Raji (cell line): Measurements from ENCODE around the gene TUBB4B.

Source experiments
- POLR2A ChIP-seq: IDR thresholded peaks from 2 replicates; pipeline ENCODE4 v1.6.1; 2011; ENCODE audit warnings: low read depth, low read length, control low read depth; ENCODE audit not compliant: insufficient read depth

TUBB4B gene

DNA sequence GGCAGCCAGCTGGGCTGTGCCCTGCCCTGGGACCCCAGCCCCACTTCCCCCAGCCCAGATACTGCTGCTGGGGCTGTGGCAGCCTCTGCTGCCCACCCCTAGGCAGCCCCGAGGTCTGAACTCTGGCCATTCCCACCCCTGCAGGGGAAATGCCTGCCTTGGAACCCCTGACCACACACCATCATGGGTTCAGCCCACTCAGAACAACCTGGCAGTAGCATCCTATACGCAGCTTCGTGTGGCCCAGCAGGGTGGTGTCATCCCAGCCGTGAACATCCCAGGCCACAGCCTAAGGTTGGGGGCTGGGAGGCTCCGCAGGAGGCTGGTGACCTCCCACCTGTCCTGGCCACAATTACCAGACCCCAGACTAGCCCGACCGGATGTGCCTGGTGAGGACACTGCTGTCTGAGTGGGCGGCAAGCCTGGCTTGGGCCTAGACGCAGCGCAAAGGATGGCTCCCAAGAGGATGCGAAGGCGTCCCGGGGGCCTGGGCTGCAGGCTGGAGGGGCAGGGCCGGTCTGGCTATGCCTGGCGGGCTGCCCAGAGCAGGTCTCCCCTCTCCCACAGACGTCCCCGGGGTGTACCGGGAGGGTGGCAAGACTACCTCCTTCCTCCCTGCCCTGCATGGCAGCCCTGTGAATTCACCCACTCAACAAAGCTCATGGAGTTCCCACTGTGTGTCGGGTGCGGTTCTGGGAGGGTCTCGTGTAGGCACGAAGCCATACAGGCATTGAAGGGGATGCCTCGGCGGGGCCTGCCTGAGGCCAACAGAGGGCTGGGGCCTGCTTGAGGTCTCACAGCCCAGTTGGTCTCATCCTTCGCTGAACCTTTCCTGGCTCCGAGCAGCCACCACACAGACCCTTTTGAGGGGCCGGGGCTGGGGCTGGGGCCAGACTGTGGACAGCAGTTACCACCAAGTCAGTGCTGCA lies 11.9 kb upstream of the TUBB4B start:
- TF ChIP-seq POLR2A = no peak

DNA sequence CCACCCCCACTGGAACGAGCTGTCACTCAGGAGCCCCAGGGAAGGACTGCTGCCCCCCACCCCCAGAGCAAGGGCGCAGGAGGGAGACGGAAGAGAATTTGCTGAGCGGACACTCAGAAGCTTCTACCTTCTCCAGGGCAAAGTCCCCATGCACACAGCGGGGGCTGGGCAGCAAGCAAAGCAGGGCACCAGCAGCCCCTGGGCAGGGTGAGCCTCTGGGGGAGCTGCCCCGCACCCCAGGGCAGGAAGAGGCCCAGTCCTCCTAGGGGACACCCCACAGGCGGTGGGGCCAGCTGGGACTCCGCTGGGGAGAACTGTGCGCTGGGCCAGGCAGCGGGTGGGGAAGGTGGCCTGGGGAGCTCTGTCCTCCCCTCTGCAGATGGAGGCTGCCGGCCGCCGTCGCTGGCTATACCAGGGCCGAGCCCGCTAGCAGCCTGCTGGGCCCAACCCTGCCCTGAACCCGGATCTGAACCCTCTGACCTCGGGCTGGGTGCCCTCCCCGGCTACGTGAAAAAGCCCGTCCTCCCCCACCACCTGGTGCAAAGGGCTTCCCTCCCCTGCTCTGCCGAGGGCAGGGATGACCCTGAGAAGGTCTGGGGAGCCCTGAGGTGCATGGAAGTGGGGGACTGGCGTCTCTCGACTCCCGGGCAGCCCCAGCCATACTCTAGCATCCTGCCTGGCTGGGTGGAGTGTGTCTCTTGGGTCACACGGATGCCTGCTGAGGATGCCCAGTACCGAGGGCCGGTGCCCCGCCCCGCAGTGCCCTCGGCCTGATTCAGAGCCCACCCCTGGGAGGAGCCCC lies 11.0 kb upstream of the TUBB4B start:
- TF ChIP-seq POLR2A = no peak

DNA sequence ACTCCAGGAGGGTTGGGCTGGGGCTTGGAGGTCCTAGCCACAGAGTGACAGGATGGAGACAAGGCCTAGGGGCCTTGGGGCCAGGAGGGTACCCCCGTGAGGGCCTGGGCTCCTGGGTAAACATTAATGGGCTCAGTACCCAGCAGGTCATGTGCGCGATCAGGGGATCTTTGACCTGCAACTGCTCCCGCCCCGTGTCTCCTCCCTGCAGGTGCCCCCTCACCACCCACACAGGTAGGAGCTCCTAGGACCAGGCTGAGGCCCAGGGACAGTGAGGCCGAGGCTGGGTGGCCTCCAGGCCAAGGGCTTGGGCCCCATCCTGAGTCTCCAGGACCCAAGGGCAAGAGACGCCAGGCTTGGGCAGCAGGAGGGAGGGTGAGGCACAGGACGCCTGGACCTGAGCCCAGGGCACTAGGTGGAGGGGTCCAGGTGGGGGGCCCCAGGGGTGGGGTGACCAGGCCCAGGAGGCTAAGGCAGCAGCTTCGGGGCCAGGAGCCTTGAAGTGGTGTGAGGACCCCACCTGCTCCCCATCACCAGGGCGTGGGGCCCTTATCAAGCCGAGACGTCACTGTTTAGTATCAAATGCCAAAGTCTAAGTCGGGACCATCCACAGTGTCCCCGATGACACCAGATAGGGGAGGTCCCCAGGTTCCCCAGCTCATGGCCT lies 10.2 kb upstream of the TUBB4B start, which contains the start of gene SLC34A3:
Gene SLC34A3, plus strand, starts transcription at position 197 of the 667 bp plus-strand sequence. CDS start 802 bp downstream, outside the sequence.
- 0 out of 2 replicates have a peak, but pooled peaks have one; percentile 16 for TF ChIP-seq POLR2A

DNA sequence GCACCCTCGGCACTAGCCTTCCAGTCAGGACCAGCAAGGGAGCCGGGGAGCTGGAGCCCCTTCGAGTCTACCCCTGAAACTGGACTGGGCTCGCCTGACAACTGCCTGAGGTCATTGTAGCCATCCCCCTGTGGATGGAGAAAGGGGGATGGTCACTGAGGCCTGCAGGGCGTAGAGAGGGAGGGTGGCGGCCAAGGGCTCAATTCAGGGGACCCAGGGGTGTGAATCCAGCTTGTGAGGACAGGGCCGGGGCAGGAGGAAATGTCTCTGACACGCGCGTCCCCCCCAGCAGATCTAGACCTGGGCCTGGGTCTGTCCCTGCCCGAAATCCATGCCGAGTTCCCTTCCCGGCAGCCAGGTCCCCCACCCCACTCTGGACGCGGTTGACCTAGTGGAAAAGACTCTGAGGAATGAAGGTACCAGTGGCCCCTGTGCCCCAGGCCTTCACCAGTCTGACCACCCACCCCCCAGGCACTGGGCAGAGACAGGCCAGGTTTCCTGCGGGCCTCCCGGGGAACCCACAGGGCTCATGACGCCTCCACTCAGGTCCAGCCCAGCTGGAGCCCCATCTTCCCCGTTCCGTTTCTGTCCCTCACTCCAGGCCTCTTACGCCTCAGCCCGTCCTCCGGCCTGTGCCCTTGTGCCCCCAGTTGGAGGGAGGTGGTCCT lies 9.6 kb upstream of the TUBB4B start:
- TF ChIP-seq POLR2A = no peak

DNA sequence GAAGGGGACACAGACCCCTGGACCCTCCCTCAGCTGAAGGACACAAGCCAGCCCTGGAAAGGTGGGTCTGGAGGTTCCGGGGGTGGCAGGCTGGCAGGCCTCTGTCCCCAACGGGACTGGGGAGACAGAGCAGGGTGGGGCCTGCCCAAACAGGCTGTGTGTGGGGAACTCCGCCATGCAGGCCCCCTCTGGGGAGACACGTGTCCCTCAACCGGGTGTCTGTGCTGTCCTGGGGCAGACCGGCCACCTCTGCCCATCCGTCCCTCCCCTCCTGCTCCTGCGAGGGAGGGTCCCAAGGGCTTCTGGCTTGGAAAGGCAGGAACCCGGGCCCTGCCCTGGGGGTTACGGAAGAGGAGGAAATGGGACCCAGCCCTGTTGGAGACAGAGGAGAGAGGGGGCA lies 9.0 kb upstream of the TUBB4B start:
- no peak for TF ChIP-seq POLR2A

DNA sequence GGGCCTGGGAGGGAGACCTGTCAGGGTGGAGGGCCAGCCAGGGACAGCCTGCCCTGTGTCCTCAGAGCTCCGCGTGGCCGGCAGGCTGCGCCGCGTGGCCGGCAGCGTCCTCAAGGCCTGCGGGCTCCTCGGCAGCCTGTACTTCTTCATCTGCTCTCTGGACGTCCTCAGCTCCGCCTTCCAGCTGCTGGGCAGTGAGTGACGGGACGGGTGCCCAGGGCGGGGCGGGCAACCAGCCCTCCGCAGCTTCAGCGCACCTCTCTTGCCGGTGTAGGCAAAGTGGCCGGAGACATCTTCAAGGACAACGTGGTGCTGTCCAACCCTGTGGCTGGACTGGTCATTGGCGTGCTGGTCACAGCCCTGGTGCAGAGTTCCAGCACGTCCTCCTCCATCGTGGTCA lies 8.6 kb upstream of the TUBB4B start:
- no peak for TF ChIP-seq POLR2A

DNA sequence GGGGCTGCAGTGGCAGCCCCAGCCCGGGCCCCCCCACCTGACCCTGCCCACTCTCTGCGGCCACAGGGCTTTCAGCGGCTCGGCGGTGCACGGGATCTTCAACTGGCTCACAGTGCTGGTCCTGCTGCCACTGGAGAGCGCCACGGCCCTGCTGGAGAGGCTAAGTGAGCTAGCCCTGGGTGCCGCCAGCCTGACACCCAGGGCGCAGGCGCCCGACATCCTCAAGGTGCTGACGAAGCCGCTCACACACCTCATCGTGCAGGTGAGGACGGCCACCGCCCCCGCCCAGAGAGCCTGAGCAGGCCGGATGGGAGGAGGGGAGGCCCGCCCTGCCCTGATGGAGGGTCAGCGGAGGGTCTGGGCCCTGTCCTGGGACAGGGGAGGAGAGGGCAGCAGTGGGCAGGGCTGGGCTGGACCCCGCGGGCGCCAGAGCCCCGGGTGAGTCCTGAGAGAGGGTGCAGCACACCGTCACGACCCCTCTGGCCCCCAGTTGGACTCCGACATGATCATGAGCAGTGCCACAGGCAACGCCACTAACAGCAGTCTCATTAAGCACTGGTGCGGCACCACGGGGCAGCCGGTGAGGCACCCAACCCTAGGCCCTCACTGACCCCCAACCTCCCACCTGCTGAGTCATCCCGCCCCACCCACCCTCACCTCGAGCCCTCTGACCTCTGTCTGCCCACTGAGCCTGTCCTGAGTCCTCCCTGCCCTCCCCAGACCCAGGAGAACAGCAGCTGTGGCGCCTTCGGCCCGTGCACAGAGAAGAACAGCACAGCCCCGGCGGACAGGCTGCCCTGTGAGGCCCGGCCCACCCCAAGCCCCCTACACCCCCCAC lies 7.7 kb upstream of the TUBB4B start:
- TF ChIP-seq POLR2A = no peak

DNA sequence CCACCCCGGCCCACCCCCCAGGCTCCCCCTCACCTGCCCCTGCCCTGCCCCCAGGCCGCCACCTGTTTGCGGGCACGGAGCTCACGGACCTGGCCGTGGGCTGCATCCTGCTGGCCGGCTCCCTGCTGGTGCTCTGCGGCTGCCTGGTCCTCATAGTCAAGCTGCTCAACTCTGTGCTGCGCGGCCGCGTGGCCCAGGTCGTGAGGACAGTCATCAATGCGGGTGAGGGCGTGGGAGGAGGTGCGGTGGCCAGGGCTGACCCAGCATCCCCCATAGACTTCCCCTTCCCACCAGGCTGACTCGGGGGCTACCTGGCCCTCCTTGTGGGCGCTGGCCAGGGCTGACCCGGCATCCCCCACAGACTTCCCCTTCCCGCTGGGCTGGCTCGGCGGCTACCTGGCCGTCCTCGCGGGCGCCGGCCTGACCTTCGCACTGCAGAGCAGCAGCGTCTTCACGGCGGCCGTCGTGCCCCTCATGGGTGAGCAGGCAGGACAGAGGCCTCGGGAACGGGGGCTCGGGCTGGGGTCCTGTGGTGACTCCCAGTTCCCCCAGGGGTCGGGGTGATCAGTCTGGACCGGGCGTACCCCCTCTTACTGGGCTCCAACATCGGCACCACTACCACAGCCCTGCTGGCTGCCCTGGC lies 6.9 kb upstream of the TUBB4B start:
- TF ChIP-seq POLR2A = no peak

DNA sequence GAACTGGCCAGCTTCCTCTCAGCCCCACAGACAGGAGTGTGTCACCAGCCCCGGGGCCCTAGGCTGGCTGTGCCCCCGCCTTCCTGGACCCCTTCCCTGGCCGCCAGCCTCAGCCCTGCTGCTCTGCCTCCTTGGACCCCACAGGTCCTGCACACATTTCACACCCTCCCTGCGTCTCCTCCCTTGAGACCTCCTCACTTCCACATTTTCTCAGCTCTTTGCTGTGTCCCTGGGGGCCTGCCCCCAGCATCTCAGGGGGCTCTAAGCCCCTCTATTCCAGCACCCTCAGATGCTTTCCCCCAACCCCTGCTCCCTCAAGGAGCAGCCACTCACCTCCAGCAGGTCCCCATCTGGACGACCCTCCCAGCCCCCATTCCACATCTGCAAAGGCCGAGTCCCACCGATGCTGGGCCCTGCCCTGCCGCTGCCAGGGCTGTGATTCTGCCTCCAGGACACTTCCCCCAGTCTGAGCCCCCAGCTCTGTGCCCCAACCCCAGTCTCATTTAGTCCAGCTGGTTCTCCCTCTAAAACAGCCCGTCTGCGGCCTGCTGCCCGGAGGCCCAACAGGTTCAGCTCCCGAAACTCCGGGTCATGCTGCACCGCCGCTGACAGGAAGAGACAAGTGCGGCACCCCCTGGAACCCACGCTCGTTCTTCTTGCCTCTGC lies 6.2 kb upstream of the TUBB4B start:
- 0 out of 2 replicates have a peak, but pooled peaks have one; percentile 10 for TF ChIP-seq POLR2A

DNA sequence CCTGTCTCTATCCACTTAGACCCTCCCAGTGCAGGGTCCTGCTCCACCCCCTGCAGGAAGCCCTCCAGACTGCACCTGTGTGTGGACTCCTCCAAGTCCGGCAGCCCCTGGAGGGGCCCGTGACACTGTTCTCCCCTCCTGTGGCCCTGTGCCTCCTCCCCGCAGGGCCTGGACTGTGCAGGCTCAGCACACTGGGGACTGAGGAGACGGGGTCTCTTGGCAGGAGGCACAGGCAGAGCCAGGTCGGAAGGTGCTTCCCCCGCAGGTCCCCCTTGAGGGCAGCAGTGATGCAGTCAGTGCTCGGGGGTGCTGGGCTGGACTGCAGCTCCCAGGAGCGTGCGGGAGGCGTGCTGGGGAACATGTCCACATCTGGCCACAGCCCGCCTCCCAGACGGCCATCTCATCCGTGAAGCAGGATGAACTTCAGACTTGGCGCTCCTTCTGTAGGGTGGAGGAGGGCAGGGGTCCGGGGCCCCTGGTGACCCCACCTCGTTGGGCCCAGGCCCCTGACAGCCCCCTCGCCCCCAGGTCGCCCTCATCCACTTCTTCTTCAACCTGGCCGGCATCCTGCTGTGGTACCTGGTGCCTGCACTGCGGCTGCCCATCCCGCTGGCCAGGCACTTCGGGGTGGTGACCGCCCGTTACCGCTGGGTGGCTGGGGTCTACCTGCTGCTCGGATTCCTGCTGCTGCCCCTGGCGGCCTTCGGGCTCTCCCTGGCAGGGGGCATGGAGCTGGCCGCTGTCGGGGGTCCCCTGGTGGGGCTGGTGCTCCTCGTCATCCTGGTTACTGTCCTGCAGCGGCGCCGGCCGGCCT lies 5.5 kb upstream of the TUBB4B start:
- TF ChIP-seq POLR2A = no peak; the same call in 1 of the 2 replicates

DNA sequence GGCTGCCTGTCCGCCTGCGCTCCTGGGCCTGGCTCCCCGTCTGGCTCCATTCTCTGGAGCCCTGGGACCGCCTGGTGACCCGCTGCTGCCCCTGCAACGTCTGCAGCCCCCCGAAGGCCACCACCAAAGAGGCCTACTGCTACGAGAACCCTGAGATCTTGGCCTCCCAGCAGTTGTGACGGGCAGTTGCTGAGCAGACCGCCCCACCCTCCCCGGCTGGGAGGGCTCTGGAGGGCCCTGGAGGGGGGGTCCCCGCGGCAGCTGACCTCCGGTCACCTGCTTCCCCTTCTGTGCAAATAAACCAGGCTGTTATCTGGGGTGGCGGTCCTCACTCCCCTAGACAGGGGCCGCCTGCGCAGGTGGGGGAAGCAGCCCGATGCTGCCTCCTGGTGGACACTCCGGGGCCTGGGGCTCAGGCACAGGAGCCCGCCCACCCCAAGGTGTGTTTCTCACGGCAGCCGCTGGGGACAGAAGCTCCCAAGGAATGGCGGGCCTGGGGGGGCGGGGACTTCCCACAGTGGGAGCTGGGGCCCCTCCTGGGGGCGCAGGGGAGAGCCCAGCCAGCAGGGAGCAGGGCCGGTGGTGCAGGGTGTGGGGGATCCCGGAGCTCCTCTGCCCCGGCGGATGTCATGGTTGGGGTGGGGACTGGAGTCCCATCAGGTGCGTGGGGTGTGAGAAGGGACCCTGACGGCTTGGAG lies 4.7 kb upstream of the TUBB4B start:
- no peak for TF ChIP-seq POLR2A
